AG08395 (cell line): Measurements from ENCODE around the gene PDE8A.

Experiments
- DNase-seq: peaks from one replicate; pipeline ENCODE4 v3.0.0; 2012; ENCODE audit warnings: mixed read lengths, low spot score

The PDE8A gene

DNA sequence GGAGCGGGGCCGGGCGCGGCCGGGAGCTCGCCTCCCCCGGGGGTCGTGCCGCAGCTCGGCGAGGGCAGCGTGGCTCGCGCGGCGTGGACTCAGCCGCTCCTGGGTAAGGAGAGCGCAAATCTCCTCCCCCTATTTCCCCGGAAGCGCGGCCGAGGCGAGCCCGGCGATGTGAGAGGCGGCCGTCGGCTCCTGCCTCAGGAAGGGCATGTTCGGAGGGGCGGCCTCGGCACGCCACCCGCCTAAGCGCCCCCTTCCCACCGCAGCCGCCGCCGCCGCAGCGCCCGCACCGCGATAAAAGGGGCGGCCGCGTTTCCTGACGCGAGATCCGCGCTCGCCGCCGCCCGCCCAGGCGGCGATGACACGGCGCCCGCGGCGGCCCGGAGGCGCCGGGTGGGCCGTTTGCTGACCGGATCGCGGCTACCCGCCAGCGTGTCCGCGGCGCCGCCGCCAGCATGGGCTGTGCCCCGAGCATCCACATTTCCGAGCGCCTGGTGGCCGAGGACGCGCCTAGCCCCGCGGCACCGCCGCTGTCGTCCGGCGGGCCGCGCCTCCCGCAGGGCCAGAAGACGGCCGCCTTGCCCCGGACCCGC, at the start of gene PDE8A:
PDE8A (plus strand) TSS at position 146 of the 590 bp plus-strand sequence; CDS start at position 453, 307 bp downstream.
- DNase-seq = peak; percentile 48

DNA sequence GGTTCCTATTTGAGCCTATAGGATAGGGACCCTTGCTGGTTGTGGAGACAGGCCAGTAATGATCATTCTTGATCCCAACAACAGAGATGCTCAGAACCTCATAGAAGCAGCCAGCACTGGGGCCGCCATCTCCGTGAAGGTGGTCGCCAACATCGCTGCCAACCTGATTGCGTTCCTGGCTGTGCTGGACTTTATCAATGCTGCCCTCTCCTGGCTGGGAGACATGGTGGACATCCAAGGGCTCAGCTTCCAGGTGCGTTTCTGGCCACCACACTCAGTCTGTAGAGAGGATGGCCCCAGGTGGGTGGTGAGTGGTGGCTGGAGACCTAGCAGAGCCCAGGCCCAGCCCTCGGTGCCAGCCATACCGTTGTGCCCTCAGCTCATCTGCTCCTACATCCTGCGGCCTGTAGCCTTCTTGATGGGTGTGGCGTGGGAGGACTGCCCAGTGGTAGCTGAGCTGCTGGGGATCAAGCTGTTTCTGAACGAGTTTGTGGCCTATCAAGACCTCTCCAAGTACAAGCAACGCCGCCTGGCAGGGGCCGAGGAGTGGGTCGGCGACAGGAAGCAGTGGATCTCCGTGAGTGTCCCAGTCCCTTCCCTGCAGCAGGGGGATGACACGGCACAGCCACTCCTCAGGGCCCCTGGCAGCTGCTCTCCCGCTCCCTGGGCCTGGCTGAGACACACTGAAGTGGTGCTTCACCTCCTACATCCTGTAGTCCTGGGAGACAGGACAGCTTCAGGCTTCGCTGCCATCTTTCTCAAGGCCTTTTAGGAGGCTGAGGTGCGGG, 46.5 kb upstream of the PDE8A start:
- DNase-seq = no peak

DNA sequence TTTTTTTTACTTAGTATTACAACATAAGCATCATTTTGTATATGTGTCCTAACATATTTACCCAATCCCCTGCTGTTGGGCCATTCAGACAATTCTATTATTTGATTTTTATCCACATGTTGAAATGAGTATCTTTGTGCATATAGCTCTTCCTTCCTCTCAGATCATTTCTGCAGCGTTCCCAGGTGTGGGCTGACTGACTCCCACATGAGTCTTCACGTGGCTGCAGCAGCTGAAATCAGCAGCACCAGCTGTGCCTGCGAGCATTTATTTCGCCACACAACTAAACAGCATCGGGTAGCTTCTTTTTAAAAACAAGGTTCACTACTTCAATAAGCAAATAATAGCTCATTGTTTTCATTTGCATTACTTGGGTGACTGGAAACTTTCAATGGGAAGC, 44.5 kb upstream of the PDE8A start:
- DNase-seq = no peak

- DNase-seq = no peak
Observed at GRCh38 chr15:84938726-84939125, 42.9 kb upstream of the PDE8A start.

DNA sequence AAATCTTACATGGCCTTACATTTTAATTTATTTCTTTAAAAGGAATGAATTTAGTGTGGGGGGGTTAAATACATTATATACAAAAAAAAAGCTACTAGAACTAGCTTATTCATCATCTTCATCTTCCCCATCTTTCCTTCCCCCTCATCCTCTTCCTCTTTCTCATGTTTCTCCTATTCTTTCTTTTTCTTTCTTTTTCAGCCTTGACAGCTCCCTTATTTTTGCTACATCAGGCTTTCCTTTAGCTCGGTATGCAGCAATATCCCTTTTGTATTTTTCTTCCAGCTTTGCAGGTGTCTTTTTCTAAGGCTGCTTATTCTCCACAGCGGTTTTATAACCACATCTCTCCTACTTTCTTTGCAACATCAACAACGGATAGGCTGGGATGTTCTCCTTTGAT, 41.3 kb upstream of the PDE8A start:
- no peak for DNase-seq

- no peak for DNase-seq
Observed at GRCh38 chr15:84942456-84942855, 39.2 kb upstream of the PDE8A start.

DNA sequence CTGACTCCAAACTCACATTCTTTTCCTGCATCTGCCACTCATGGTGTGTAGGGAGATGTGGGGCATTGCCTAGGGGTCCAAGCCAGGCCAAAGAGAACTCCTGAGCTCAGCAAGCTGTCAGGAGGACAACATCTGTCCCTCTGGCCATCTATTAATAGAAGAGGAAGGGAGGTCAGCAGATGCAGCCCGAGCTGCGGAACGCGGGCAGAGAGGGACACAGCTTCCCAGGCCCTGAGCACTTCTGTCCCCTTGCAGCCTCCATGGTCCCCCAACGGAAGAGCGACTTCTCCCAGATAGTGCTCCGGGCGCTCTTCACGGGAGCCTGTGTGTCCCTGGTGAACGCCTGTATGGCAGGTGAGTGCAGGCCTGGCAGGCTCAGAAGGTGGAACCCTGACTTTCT, 37.3 kb upstream of the PDE8A start:
- no peak for DNase-seq

- DNase-seq = no peak
Observed at GRCh38 chr15:84944861-84945260, 36.8 kb upstream of the PDE8A start.

DNA sequence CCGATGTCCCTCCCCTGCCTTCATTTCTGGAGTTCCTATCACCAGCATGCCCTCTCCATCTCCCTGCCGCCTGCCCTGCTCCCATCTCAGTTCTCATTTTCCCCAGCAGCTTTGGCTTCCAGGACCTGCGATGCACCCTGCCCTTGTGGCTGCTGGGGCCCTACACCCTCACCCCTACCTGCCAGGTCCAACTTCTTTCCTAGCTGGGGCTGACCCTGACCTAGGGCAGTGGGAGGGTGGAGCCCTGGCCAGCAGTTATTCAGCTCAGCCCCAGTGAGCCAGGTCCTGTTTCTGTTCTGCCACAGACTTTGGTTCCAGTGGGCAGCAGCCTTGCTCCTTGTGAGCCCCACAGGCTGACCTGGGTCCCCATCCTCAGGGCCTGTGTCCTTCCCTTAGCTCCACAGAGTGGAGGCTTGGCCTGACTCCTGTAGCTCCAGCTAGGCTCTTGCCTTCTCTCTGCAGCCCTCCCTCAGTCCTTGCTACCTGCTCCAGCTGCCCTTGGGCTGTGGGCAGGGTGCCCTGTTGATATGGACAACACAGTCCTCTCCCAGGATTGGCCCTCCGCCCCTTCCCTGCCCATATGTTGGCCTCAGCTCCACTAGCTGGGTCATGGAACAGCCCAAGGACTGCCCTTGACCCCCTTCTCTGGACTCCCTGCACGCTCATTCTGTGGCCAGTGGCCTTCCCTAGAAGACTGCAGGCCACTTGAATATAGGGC, 34.7 kb upstream of the PDE8A start:
- DNase-seq = no peak

DNA sequence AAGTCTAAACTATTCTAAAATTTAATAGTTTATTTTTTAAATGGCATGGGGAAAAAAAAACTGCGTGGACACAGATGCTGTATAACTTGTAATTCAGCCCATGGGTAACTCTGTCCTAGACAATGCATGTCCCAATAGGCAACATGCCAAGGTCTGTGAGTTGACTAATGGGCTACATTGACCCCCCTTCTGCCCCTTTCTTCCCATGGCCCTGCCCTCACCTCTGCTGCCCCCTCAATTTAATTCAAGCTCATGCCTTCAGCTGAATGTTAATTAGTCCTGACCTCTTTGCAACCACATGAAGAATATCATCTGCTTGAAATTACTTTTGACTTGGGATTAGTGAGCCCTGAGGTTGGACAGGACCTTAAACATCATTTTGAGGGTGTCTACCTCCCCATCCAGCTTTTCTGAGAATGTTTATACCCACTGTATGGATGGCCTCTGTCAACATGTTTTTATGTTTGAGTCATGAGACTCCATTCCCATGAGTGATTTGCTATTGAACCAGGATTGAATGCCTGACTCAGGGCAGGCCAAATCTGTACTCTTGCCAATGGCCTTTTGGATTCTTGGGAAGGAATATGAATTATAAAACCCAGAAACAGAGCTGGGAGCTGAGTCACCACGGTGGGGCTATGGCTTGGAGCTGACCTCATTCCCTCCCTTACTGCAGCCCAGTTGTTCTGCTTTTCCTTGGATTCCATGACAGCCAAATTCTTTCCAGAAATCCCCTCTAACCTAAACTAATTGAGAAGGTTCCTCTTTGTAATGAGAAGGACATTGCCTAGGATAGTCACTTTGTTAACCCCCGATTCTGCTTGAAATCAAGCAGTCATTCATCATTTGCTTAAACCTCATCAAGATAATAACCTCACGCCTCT, 33.5 kb upstream of the PDE8A start:
- peak; percentile 95 for DNase-seq

DNA sequence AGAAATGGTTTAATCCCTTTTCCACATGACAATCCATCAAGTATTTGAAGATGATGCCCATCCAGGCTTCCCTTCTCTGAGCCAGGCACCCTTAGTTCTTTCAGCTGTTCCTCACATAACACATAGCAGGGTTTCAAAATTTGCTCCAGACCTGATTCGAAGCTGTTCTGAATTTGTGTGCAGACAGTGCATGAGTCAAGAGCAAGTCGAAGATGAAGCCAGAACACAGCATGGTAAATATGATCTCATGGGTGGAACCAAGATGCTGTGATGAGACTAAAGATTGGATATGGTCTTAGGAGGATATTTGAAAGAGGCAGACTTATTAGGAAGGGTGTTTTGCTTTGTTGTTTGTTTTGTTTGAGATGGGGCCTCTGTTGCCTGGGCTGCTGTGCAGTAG, 32.6 kb upstream of the PDE8A start:
- peak; percentile 65 for DNase-seq

GRCh38 chr15:84949845-84950569, 31.6 kb upstream of the PDE8A start:
- DNase-seq = no peak

DNA sequence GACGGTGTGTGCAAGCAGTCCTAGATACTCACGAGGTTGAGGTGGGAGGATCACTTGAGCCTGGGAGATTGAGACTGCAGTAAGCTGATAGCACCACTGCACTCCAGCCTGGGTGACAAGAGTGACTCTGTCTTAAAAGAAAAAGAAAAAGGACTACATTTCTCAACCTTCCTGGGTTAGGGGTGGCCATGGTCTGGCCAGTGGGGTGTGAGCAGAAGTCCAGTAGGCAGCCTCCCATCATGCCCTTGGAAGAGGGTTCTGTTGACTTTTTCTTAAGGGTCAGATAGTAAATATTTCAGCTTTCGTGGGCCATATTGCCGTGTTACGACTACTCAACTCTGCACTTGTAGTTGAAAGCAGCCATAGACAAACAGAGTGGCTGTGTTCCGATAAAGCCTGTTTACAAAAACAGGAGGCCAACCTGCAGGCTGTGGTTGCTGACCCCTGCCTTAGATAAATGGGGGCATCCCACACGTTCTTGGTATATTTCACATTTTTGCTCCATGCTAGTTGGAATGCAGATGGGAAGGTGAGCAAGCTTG, 31.0 kb upstream of the PDE8A start:
- DNase-seq = no peak

- no peak for DNase-seq
Observed at GRCh38 chr15:84951736-84952135, 29.9 kb upstream of the PDE8A start.

GRCh38 chr15:84953136-84953535, 28.5 kb upstream of the PDE8A start:
- DNase-seq = no peak

GRCh38 chr15:84953726-84954125, 27.9 kb upstream of the PDE8A start:
- no peak for DNase-seq

DNA sequence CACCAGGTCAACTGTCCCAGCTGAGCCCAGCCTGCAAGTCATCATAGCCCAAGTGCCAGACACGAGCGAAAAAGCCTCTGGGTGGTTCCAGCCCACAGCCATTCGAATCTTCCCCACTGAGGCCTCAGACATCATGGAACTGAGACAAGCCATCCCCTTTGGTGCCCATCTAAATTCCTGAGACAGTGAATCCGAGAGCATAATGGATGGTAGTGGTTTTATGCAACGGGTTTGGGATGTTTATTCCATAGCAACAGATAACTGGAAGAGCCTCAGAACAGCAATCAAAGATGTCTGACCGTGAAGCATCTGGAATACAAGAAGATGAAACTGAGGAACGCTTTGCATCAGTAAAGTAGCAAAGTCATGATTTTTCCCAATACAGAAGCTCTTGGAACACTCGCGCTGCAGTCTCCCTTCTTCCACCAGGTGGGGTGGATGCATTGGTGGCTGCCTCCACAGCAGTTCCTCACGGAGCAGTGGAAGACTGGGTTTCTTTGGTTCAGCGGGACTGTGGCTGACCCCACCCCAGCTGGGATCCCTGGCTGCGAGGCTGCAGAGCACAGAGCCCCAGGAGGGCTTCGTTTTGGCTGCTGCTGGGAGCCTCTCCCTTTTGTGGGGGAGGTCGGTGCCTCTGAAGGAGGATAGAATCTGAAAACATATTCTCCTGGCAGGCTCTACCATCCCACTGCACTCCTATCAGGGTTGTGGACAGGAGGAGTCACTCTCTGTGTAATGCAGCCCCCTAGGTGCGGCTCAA, 26.4 kb upstream of the PDE8A start:
- peak; percentile 79 for DNase-seq

GRCh38 chr15:84956199-84956598, 25.5 kb upstream of the PDE8A start:
- no peak for DNase-seq

GRCh38 chr15:84960391-84961113, 21.1 kb upstream of the PDE8A start:
- no peak for DNase-seq

DNA sequence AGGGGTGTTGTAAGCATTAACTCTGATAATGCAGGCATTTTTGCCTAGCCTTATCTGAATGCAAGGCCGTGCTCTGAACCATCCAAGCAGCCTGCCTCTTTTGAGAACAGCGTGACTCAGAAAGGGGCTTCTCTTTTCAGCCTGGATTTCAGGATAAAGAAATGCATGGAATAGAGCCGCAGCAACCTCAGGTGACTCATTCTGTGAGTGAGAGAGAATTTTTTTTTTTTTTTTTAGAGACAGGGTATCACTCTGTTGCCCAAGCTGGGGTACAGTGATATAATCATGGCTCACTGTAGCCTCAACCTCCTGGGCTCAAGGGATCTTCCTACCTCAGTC, 20.6 kb upstream of the PDE8A start:
- DNase-seq = no peak
